SU-DHL-6 (cell line): ENCODE data around the gene SDF2L1.

Experiments used
- H2AFZ ChIP-seq: fragments of 200-600 bp; sonication (generic); 2 replicates; pipeline ENCODE4 v1.6.1; 2014; ENCODE audit warnings: low read depth, mild to moderate bottlenecking, moderate library complexity, mixed read lengths, antibody characterized with exemption, low read length; ENCODE audit not compliant: severe bottlenecking
- H3F3A ChIP-seq: fragments of 200-600 bp; shearing (Covaris generic); 2 replicates; pipeline ENCODE4 v1.6.0; 2016; ENCODE audit warnings: antibody characterized with exemption, mild to moderate bottlenecking; ENCODE audit not compliant: insufficient read depth
- H3K27ac ChIP-seq: fragments of 200-600 bp; sonication (generic); 2 replicates; pipeline ENCODE4 v1.5.1; 2016; ENCODE audit warnings: low read depth, mild to moderate bottlenecking, low read length, moderate library complexity, mixed read lengths
- H3K27me3 ChIP-seq: fragments of 200-600 bp; sonication (generic), shearing (Covaris generic); 2 replicates; pipeline ENCODE4 v1.6.0; 2014; ENCODE audit warnings: mild to moderate bottlenecking, low read length
- H3K36me3 ChIP-seq: fragments of 200-600 bp; sonication (generic); 2 replicates; pipeline ENCODE4 v1.6.1; 2014; ENCODE audit warnings: mild to moderate bottlenecking, low read length, mixed read lengths
- H3K4me2 ChIP-seq: fragments of 300-600, 200-600 bp; shearing (Covaris generic), sonication (generic); 2 replicates; pipeline ENCODE4 v1.6.0; 2014; ENCODE audit warnings: low read length, low read depth, mild to moderate bottlenecking; ENCODE audit not compliant: poor library complexity, severe bottlenecking
- H3K4me3 ChIP-seq: fragments of 200-600 bp; sonication (generic); 2 replicates; pipeline ENCODE4 v1.5.1; 2014; ENCODE audit warnings: antibody characterized with exemption, low read length, mild to moderate bottlenecking, mixed read lengths; ENCODE audit not compliant: insufficient read depth, poor library complexity, severe bottlenecking
- H3K79me2 ChIP-seq: fragments of 200-600 bp; sonication (generic); 2 replicates; pipeline ENCODE4 v1.6.1; 2014; ENCODE audit warnings: mild to moderate bottlenecking, low read length, moderate library complexity; ENCODE audit not compliant: insufficient read depth
- H3K9ac ChIP-seq: fragments of 200-600 bp; sonication (generic); 2 replicates; pipeline ENCODE4 v1.7.0; 2014; ENCODE audit warnings: mild to moderate bottlenecking, low read length
- H3K9me2 ChIP-seq: fragments of 200-600 bp; sonication (generic); replicated peaks from 2 replicates; pipeline ENCODE4 v1.6.1; 2014; ENCODE audit warnings: low read length; ENCODE audit not compliant: insufficient read depth
- H3K9me3 ChIP-seq: fragments of 200-600 bp; sonication (generic); 2 replicates; pipeline ENCODE4 v1.6.1; 2014; ENCODE audit warnings: low read length, mixed read lengths; ENCODE audit not compliant: insufficient read depth
- H4K20me1 ChIP-seq: fragments of 200-600 bp; sonication (generic); 2 replicates; pipeline ENCODE4 v1.6.1; 2014; ENCODE audit warnings: low read depth, mild to moderate bottlenecking, antibody characterized with exemption, low read length, moderate library complexity, mixed read lengths
- EZH2phosphoT487 ChIP-seq: fragments of 200-600 bp; sonication (generic), shearing (Covaris generic); conservative IDR thresholded peaks from 2 replicates; pipeline ENCODE4 v1.6.1; 2018; ENCODE audit warnings: mild to moderate bottlenecking, antibody characterized with exemption, low read length, moderate library complexity, mixed read lengths
- TF ChIP-seq, protein P1 (sequence below): fragments of 200-600 bp; sonication (generic); IDR thresholded peaks from one replicate; pipeline ENCODE4 v1.5.1; 2017; ENCODE audit warnings: antibody characterized with exemption, mild to moderate bottlenecking, low read length, moderate library complexity; ENCODE audit not compliant: insufficient read depth, poor library complexity, severe bottlenecking

SDF2L1 gene

DNA sequence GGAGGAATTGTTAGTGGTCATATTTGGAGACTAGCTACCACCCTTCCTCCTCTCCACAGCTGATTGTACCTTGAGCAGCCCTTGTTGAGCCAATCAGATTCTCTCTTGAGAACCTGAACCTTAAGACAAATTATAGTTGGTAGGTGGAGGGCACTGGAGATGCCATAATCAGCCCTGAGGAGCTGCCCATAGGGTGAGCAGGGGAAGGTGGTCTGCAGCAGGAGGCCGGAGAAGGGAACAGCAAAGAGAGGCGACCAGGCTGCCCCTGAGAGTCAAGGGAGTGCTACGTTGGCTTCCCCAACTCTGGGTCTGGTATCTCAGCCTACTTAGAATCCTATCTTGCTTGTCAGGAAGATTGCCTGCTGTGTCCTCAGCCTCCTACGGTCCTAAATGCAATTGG is 2.7 kb upstream of the SDF2L1 start:
- Histone ChIP-seq H3K9ac (no peak overlapping the region), H4K20me1 (no peaks in the 10 kb centered on the region), H3K9me2 (no peaks in the 10 kb centered on the region), H3K27ac (no peak overlapping the region), H3K9me3 (no peaks in the 10 kb centered on the region), H3K4me2 (no peak overlapping the region), H3K27me3 (no peaks in the 10 kb centered on the region), H3K4me3 (no peak overlapping the region), H3K79me2 (peaks cover 6% of the 10 kb centered on the region; the same call in 1 of the 2 replicates), H3K36me3 (no peaks in the 10 kb centered on the region), H2AFZ (no peak overlapping the region), H3F3A (no peaks in the 10 kb centered on the region)
- no peak for TF ChIP-seq EZH2phosphoT487
- TF ChIP-seq, protein P1, sequence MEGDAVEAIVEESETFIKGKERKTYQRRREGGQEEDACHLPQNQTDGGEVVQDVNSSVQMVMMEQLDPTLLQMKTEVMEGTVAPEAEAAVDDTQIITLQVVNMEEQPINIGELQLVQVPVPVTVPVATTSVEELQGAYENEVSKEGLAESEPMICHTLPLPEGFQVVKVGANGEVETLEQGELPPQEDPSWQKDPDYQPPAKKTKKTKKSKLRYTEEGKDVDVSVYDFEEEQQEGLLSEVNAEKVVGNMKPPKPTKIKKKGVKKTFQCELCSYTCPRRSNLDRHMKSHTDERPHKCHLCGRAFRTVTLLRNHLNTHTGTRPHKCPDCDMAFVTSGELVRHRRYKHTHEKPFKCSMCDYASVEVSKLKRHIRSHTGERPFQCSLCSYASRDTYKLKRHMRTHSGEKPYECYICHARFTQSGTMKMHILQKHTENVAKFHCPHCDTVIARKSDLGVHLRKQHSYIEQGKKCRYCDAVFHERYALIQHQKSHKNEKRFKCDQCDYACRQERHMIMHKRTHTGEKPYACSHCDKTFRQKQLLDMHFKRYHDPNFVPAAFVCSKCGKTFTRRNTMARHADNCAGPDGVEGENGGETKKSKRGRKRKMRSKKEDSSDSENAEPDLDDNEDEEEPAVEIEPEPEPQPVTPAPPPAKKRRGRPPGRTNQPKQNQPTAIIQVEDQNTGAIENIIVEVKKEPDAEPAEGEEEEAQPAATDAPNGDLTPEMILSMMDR = no peak

DNA sequence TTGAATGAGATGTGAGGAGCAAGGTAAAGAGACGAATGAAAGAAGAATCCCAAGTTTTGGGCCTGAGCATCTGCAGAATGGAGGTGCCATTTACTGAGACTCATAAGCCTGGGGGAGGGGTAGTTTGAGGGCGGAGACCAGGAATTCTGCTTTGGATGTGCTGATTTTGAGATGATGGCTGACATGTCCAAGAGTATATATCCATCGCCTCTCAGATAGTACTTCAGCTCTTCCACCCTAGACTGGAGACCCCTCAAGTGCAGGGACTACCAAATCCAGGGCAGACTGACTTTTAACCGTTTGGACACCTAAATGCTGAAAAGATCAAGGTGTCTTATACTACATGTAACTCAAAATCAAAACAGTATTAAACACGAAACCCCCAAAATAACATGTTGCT is 1.3 kb upstream of the SDF2L1 start:
- no peaks in the 10 kb centered on the region for H3K9me3 ChIP-seq
- H3F3A ChIP-seq = no peaks in the 10 kb centered on the region
- no peak overlapping the region for H3K9ac ChIP-seq
- no peak overlapping the region for H2AFZ ChIP-seq
- H3K36me3 ChIP-seq = no peaks in the 10 kb centered on the region
- no peaks in the 10 kb centered on the region for H4K20me1 ChIP-seq
- H3K27ac ChIP-seq = no peak overlapping the region
- H3K4me3 ChIP-seq = no peak overlapping the region
- H3K4me2 ChIP-seq = peak overlapping the region; percentile 96
- no peak for TF ChIP-seq EZH2phosphoT487
- TF ChIP-seq, protein P1 = no peak
- H3K9me2 ChIP-seq = no peaks in the 10 kb centered on the region
- peaks cover 6% of the 10 kb centered on the region; the same call in 1 of the 2 replicates for H3K79me2 ChIP-seq
- no peaks in the 10 kb centered on the region for H3K27me3 ChIP-seq

DNA sequence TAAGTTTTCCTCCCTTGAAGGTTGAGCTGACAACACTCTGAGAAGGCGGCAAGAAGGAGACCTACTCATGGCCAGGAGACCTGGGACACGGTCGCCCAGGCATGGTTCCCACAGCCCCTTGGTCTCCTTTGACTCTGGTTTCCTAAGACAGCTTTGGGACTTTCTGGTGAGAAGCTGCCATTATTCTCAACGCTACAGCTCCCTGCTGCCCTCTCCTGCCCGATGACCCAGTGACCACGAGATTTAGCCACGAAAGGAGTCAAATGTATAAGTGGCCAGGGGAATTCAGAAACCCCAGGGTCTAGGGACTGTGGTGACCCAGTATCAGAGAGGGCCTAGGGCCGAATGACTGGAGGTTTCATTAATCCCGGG is 699 bp upstream of the SDF2L1 start:
- no peak overlapping the region for H3K27ac ChIP-seq
- H2AFZ ChIP-seq = peak overlapping the region; percentile 90
- no peaks in the 10 kb centered on the region for H3K36me3 ChIP-seq
- H3K9me2 ChIP-seq = no peaks in the 10 kb centered on the region
- no peaks in the 10 kb centered on the region for H4K20me1 ChIP-seq
- H3K9me3 ChIP-seq = no peaks in the 10 kb centered on the region
- peak overlapping the region; percentile 68 for H3K4me3 ChIP-seq
- H3K9ac ChIP-seq = peak overlapping the region; percentile 97
- peaks cover 6% of the 10 kb centered on the region; the same call in 1 of the 2 replicates for H3K79me2 ChIP-seq
- H3K27me3 ChIP-seq = no peaks in the 10 kb centered on the region
- H3F3A ChIP-seq = no peaks in the 10 kb centered on the region
- H3K4me2 ChIP-seq = peak overlapping the region; percentile 96
- TF ChIP-seq, protein P1 = no peak
- TF ChIP-seq EZH2phosphoT487 = no peak
